Thyroid gland (tissue), 4 donors: ENCODE data around the gene JAKMIP1. TPM values are rescaled to one million over a fixed set of nuclear protein-coding genes. Genes with fewer than 3 reads are reported as not detected.

Source experiments
- DNase-seq, 2 donors: peaks; one replicate each; pipeline ENCODE4 v3.0.0-alpha.2; 2019
- H3K27ac ChIP-seq, 3 donors: fragments of 200-600 bp; sonication (generic); 1 replicate in 2 of 3; 2 replicates in 1 of 3; pipeline ENCODE4 v1.5.1; 2016 to 2019; ENCODE audit warnings: mild to moderate bottlenecking in 1 of 3, moderate library complexity in 1 of 3
- H3K27me3 ChIP-seq: fragments of 200-600 bp; sonication (generic); one replicate; pipeline ENCODE4 v1.5.1; 2019
- H3K36me3 ChIP-seq, 2 donors: fragments of 200-600 bp; sonication (generic); one replicate each; pipeline ENCODE4 v1.5.1; 2016 to 2019
- H3K4me1 ChIP-seq, 2 donors: fragments of 200-600 bp; sonication (generic); one replicate each; pipeline ENCODE4 v1.5.1; 2017 to 2019
- H3K4me3 ChIP-seq, 3 donors: fragments of 200-600 bp; sonication (generic); replicated peaks in 1 of 3; 1 replicate in 2 of 3; 2 replicates in 1 of 3; pipeline ENCODE4 v1.5.1; 2016; ENCODE audit warnings: mild to moderate bottlenecking in 1 of 3
- H3K9me3 ChIP-seq: fragments of 200-600 bp; sonication (generic); one replicate; pipeline ENCODE4 v1.5.1; 2017
- POLR2A ChIP-seq, 2 donors: fragments of 450-650 bp; IDR thresholded peaks; one replicate each; pipeline ENCODE4 v1.6.1; 2017; ENCODE audit warnings: antibody characterized with exemption in 2 of 2, mild to moderate bottlenecking in 2 of 2, moderate library complexity in 1 of 2
- WGBS, 2 donors: methylation state at CpG; one replicate each; pipeline ENCODE4 v1.1.5; 2017; 5-methylcytosine and 5-hydroxymethylcytosine counted together
- intact Hi-C: fragments of 100-400 bp; cut with DNase I; formaldehyde crosslinking; loops from one replicate; pipeline ENCODE4 v1.15.1; 2023
- total RNA-seq, 4 donors: library from RNA; depleted of rRNA; stranded (reverse); fragments of >200 nt; gene quantifications; one replicate each; pipeline ENCODE4 v1.2.3, GENCODE V29; 2016
- TF ChIP-seq, protein P1 (sequence below), 6 experiments: fragments of 200-600 bp in 3 of 6; fragments of 450-650 bp in 3 of 6; sonication (generic) in 3 of 6; IDR thresholded peaks; one replicate each; pipeline ENCODE4 v1.5.1; 2016 to 2019; ENCODE audit warnings: antibody characterized with exemption in 6 of 6, mild to moderate bottlenecking in 2 of 6, inconsistent platforms in 1 of 6, moderate library complexity in 1 of 6

The JAKMIP1 gene
- total RNA-seq, 4 donors from 2014 or later: 0.67 to 1.9 (median 1.1) TPM

DNA sequence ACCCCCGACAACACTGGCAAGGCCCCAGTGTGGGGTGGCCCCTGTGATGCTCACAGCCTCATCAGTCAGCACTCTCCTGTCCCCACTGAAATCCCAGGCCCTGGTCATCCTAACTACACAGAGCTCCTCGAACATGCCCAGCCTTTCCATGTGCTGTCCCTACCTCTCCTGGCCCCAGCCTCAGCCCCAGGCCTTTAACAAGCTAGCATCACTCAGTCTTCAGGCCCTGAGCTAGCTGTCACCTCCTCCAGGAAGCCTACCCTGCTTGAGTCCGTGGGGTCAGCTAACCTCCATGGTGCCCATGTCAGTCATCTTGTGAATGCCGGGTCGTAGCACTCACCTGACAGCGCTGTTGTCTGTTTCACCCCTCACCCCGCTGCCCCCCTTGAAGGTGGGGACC, 156.5 kb downstream of the JAKMIP1 start:
- no peak for TF ChIP-seq POLR2A (IDR thresholded peaks at IDR 0.05)
- TF ChIP-seq, protein P1, sequence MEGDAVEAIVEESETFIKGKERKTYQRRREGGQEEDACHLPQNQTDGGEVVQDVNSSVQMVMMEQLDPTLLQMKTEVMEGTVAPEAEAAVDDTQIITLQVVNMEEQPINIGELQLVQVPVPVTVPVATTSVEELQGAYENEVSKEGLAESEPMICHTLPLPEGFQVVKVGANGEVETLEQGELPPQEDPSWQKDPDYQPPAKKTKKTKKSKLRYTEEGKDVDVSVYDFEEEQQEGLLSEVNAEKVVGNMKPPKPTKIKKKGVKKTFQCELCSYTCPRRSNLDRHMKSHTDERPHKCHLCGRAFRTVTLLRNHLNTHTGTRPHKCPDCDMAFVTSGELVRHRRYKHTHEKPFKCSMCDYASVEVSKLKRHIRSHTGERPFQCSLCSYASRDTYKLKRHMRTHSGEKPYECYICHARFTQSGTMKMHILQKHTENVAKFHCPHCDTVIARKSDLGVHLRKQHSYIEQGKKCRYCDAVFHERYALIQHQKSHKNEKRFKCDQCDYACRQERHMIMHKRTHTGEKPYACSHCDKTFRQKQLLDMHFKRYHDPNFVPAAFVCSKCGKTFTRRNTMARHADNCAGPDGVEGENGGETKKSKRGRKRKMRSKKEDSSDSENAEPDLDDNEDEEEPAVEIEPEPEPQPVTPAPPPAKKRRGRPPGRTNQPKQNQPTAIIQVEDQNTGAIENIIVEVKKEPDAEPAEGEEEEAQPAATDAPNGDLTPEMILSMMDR (IDR thresholded peaks at IDR 0.05): no peak
- intact Hi-C loops: no loop called here
- no peaks in the 10 kb centered on the region for H3K36me3 ChIP-seq
- no peak overlapping the region for H3K27ac ChIP-seq
- no peak overlapping the region for H3K4me3 ChIP-seq
- H3K4me1 ChIP-seq: no peaks in the 10 kb centered on the region
- no peak for DNase-seq
- no peaks in the 10 kb centered on the region for H3K9me3 ChIP-seq
- H3K27me3 ChIP-seq: no peaks in the 10 kb centered on the region
- 88% methylated on average over 2 to 7 of the region's 7 CpGs for WGBS, 2 donors

- intact Hi-C loops: no loop called here
- TF ChIP-seq, protein P1 (IDR thresholded peaks at IDR 0.05): no peak
- no peak for TF ChIP-seq POLR2A (IDR thresholded peaks at IDR 0.05)
Measured at GRCh38 chr4:6043188-6043587, 157.2 kb downstream of the JAKMIP1 start.

DNA sequence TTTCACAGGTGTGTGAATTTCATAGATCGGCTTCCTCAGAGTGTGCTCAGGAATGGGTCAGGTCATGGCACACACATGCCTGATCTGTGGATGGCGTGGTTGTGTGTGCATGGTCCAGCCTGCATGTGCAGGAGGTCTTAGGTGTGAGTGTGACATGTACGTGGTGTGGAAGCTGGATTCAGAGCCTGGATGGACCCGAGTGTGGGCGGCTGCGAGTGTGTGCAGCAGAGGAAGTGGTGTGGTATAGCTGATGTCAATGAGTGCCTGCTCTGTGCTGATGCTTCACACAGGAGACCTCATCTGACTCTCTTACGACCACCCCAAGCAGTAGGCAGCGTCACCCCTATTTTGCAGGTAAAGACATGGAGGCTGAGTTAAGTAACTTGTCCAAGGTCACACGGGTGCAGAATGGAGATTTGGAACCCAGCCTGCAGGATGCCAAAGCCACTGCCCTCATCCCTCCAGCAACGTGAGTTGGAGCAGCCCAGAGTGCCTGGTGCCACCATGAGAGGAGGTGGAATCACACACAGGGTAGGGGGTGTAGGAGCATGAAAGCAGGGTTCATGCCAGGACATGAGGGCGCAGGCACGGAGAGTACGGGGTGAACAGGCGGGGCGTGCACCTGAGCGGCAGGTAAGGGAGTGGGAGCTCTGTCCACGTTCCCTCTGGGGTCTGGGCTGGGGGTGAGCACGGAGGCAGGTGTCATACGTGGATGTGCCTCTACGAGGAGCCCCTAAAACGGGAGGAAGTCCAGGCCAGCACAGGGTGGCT, 157.9 kb downstream of the JAKMIP1 start:
- intact Hi-C loops: no loop called here
- no peaks in the 10 kb centered on the region for H3K27me3 ChIP-seq
- H3K36me3 ChIP-seq: no peaks in the 10 kb centered on the region
- no peaks in the 10 kb centered on the region for H3K4me1 ChIP-seq
- H3K27ac ChIP-seq: no peak overlapping the region
- no peaks in the 10 kb centered on the region for H3K9me3 ChIP-seq
- no peak for DNase-seq
- 84 to 85% methylated on average over 21 of the region's 21 CpGs for WGBS, 2 donors
- no peak overlapping the region for H3K4me3 ChIP-seq
- TF ChIP-seq, protein P1 (IDR thresholded peaks at IDR 0.05): no peak
- no peak for TF ChIP-seq POLR2A (IDR thresholded peaks at IDR 0.05)

More at GRCh38 chr4:6043188-6043587, 157.2 kb downstream of the JAKMIP1 start:
- no peak for DNase-seq
- no peaks in the 10 kb centered on the region for H3K27me3 ChIP-seq
- WGBS, 2 donors: 85 to 88% methylated on average over 13 of the region's 13 CpGs
- no peak overlapping the region for H3K4me3 ChIP-seq
- no peaks in the 10 kb centered on the region for H3K9me3 ChIP-seq
- H3K27ac ChIP-seq: no peak overlapping the region
- no peaks in the 10 kb centered on the region for H3K4me1 ChIP-seq
- no peaks in the 10 kb centered on the region for H3K36me3 ChIP-seq

DNA sequence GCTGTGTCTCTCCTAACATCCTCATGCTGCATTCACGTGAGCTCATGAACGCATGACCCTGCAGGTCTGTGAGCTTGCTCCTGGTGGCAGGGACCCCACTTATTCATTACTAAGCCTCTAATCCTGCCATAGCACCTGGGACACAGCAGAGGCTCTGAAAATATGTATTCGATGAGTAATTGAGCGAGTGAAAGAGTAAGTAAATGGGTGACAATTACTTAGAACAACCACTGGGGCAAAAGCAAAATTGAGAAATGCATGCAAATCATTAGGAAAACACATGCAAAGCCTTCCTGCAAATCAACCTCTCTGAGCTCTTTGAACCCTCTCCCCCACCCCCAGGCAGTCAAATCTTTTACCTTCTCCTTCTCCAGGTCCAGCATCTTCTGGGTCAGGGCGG, 158.5 kb downstream of the JAKMIP1 start:
- Histone ChIP-seq H3K4me3 (no peak overlapping the region), H3K27me3 (no peaks in the 10 kb centered on the region), H3K27ac (no peak overlapping the region), H3K36me3 (no peaks in the 10 kb centered on the region), H3K4me1 (no peaks in the 10 kb centered on the region), H3K9me3 (no peaks in the 10 kb centered on the region)
- no peak for DNase-seq
- intact Hi-C loops: no loop called here
- 83 to 96% methylated on average over 5 of the region's 5 CpGs for WGBS, 2 donors
- TF ChIP-seq POLR2A (IDR thresholded peaks at IDR 0.05): no peak
- TF ChIP-seq, protein P1 (IDR thresholded peaks at IDR 0.05): no peak

- DNase-seq: no peak
- intact Hi-C loops: no loop called here
- H3K4me3 ChIP-seq: no peak overlapping the region
- peaks cover 3 to 4% of the 10 kb centered on the region in 2 donors for H3K4me1 ChIP-seq
- no peaks in the 10 kb centered on the region for H3K27me3 ChIP-seq
- TF ChIP-seq, protein P1 (IDR thresholded peaks at IDR 0.05): no peak
- TF ChIP-seq POLR2A (IDR thresholded peaks at IDR 0.05): no peak
- no peak overlapping the region for H3K27ac ChIP-seq
- H3K9me3 ChIP-seq: no peaks in the 10 kb centered on the region
- whole genome bisulfite sequencing, 2 donors: 69 to 71% methylated on average over 8 of the region's 8 CpGs
- H3K36me3 ChIP-seq: no peaks in the 10 kb centered on the region
Measured at GRCh38 chr4:6038711-6039110, 161.6 kb downstream of the JAKMIP1 start.
